TTC549 (cell line): ENCODE data around the gene OR10H1.
"Not testable (repeated sequence)": the region's sequence is repeated elsewhere in the genome, so short reads cannot be mapped to it uniquely, and the experiment has no call there.

ENCODE experiments used
- FAIRE-seq: peaks from 2 replicates; lab custom pipeline; 2012; peaks lifted over from hg19 to GRCh38; lab: Jason Lieb, UNC

OR10H1 gene

DNA sequence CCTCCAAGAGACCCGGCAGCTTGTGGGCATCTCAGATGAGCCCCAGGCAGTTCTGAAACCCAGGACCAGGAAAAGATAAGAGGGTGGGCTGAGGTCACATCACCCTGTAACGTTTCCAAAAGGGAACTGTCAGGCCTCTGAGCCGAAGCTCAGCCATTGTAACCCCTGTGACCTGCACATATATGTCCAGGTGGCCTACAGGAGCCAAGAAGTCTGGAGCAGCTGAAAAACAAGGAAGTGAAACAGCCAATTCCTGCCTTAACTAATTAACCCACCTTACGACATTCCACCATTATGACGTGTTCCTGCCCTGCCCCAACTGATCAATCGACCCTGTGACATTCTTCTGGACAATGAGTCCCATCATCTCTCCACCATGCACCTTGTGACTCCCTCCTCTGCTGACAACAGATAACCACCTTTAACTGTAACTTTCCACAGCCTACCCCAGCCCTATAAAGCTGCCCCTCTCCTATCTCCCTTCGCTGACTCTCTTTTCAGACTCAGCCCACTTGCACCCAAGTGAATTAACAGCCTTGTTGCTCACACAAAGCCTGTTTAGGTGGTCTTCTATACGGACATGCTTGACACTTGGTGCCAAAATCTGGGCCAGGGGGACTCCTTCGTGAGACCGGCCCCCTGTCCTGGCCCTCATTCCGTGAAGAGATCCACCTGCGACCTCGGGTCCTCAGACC, 13.3 kb upstream of the OR10H1 start:
- not testable (repeated sequence) for FAIRE-seq

DNA sequence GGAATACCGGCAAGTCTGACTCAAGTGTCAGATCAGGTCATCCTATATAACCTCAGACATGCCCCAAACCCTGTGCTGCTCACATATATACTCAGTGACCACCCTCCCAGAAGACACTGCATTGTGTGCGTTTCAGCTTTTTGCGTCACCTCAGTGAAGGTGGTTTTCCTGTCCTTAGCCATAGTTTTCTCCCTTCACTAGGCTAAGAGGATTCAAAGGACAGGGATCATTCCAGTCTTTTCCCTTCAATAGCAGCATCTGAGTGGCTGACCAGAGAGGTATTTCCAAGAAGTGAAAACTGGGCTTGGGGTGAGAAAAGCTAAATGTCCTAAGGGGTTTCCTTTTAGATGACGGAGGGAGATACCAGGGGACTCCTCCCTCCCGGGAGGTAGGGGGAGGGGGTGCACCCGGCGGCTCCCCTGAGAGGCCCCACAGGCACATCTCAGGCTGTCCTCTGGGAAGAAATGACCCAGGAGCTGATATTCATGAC, 12.7 kb upstream of the OR10H1 start:
- FAIRE-seq, result no peak

DNA sequence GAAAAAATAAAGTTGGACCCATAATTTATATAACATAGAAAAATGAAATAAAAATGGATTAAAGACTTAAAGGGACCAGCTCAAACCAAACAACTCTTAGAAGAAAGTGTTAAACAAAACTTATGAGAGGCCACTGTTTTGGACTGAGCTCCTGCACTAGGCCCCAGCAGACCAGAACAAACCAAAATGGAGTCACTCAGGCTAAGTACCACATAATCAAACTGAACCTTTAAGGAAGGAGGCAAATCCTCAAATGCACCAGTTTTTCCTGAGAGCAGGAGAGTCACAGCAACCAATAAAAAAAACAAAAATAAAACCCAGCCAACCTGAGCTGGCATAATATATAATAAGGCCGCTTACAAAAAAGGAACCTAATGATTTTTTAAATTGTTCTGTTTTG, 10.3 kb upstream of the OR10H1 start:
- FAIRE-seq, result no peak

DNA sequence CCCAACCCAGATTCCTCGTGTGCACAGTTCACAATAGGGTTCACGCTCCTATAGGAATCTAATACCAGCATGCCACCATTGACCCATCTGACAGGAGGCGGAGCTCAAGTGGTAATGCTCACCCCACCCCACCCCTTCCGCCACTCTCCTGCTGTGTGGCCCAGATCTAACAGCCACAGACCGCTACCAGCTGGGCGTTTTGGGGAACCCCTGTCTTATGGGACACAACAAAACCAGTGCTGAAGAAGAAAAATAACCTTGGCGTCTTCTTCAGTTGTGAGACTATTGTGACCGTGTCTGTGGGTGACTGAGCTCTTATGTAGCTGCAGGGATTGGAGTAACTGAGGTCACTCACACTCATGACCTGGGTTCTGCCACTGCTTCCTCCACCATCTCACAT, 5.2 kb upstream of the OR10H1 start:
- FAIRE-seq, result no peak

DNA sequence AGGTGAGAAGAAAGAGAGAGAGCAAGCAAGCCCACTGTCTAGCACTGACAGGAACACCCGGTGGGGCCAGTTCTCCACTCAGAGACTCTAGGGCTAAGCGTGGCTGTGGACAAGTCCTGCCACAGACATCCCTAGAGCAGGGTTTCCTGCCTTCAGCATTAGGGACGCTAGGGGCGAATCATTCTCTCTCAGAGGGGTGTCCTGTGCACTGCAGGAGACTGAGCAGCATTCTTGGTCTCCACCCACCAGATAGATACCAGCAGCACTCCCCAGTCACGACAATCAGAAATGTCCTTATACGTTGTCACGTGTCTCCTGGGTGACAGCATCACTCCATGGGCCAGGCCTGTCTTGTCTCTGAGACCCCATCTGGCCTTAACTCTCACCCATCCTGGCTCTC, 1.5 kb downstream of the OR10H1 start:
- FAIRE-seq, result no peak

DNA sequence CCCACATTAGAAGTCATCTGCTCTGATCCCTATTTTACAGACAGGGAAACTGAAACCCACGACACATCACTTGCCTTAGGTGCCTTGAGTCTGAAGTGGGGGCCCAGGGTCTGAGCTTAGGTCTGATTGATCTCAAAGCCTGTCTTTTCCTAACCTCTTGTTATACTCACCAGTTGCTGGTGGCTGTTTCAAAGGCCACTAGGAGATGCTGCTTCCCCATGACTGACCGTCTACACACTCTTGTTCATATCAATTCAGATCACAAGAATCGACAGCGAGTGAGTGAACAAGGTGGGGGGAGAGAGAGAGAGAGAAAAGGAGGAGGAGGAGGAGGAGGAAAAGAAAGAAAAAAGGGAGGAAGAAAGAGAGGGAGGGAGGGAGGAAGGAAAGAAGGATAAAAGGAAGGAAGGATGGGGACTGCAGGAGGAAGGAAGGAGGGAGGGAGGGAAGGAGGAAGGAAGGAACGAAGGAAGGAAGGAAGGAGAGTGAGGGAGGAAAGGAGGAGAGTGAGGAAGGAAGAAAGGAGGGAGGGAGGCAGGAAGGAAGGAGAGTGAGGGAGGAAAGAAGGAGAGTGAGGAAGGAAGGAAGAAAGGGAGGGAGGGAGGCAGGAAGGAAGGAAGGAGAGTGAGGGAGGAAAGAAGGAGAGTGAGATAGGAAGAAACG, 3.3 kb downstream of the OR10H1 start:
- no peak for FAIRE-seq

DNA sequence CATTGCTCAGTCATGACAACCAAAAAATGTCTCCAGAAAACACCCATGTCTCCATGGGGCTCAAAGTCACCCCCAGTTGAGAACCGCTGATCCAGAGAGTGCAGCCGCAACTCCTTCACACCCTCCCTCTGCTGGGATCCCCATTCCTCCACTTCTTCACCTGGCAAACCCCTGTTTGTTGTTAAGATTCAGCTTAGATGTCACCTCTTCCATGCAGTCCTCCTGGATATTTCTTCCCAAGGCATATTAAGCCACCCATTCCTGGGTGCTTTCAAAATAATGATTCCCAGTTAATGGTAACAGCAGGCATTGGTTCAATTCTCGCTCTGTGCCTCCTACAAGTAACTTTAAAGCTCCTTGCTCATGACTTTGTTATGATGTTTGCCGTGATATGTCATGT, 4.0 kb downstream of the OR10H1 start:
- no peak for FAIRE-seq

DNA sequence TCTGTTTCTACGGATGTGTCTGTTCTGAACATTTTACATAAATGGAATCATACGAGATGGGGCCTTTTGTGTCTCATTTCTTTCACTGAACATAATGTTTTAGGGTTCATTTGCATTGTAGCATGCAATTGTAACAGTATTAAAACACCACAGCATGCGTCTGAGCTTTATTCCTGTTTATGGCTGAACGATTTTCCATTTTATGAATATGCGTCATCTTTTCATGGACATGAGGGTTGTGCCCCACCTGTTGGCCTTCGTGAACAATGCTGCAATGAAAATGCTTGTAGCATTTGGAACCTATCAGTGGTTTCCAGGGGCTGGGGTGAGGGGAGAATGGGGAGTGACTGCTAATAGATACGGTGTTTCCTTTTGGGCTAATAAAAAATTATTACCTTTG, 5.1 kb downstream of the OR10H1 start:
- FAIRE-seq, result no peak

DNA sequence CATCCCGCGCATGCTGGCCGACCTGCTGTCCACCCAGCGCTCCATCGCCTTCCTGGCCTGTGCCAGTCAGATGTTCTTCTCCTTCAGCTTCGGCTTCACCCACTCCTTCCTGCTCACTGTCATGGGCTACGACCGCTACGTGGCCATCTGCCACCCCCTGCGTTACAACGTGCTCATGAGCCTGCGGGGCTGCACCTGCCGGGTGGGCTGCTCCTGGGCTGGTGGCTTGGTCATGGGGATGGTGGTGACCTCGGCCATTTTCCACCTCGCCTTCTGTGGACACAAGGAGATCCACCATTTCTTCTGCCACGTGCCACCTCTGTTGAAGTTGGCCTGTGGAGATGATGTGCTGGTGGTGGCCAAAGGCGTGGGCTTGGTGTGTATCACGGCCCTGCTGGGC, 21.2 kb downstream of the OR10H1 start:
- FAIRE-seq, result not testable (repeated sequence)

DNA sequence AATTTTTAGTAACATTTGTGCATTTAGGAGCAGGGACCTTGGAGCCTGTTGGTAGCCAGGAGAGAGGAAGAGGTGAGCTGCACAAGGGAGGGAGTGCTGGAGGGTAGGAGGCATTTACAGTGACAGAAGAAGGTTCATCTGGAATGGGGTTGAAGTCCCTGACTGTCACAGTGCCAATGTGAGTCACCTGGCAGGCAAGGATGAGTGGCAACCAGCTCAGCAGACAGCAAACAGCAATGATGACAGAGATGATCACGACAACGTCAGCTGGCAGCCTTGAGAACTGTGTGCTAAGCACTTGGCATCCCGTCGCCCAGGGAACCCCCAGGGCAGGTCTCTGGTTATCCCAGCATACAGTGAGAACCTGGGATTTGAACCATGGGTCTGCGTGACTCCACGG, 25.4 kb downstream of the OR10H1 start:
- FAIRE-seq, result no peak

DNA sequence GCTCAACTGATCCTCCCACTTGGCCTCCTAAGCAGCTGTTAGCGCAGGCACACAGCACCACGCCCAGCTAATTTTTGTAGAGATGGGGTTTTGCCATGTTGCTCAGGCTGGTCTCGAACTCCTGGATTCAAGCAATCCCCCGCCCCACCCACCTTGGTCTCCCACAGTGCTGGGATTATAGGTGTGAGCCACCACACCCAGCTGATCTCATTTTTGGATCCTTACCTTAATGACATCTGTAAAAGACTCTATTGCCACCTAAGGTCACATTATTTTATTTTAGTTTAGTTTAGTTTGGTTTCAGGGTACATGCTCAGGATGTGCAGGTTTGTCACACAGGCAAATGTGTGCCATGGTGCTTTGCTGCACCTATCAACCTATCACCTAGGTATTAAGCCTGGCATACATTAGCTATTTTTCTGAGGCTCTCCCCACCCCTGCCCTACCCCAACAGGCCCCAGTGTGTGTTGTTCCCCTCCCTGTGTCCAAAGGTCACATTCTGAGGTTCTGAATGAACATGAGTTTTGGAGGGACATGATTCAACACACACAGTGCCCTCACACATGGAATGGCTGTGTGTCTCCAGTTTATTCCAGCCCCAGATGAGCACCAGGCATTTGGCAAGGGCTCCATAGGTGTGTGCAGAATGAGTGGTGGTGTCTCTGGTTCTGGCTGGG, 26.7 kb downstream of the OR10H1 start:
- FAIRE-seq, result no peak

DNA sequence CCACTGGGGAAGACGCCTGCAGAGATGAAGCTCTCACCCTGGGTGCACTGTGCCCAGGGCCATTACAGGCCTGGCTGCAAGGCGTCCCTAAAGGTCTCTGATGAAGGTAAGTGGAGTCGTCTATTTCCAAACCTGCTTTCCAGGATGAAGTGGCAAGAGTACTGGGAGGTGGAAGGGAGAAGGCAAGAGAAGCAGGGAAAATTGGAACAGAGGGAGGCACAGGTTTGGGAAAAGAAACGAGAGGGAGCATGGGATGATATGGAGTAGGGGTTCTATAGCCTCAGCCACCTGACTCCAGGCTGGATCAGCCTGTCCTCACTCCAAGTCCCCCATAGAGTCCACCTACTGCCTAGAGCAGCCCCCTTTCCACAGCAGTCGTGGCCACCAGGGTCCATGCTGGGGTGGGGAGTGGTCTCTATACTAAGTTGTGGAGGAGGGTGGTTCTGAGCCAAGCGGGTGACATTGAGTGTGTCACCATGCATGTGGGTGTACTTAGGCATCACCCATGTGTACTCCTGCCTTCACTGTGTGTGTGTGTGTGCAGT, 27.8 kb downstream of the OR10H1 start, which contains the start of gene OR10H5:
Gene OR10H5 (plus strand): TSS at position 51 of the 545 bp plus-strand sequence. CDS start 6,388 bp downstream, outside the sequence.
- FAIRE-seq, result no peak

DNA sequence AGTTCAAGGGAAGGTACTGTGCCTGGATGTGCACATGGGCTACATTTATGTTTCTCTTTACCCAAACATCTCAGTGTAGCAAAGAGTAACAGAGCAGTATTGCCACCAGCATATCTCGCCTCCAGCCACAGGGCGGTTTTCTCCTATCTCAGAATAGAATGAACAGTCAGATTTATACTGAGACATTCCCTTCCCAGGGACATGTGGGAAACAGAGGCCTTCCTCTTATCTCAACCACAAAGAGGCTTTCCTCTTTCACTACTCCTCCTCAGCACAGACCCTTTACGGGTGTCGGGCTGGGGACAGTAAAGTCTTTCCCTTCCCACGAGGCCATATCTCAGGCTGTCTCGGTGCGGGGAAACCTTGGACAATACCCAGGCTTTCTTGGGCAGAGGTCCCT, 32.6 kb downstream of the OR10H1 start:
- FAIRE-seq, result not testable (repeated sequence)

DNA sequence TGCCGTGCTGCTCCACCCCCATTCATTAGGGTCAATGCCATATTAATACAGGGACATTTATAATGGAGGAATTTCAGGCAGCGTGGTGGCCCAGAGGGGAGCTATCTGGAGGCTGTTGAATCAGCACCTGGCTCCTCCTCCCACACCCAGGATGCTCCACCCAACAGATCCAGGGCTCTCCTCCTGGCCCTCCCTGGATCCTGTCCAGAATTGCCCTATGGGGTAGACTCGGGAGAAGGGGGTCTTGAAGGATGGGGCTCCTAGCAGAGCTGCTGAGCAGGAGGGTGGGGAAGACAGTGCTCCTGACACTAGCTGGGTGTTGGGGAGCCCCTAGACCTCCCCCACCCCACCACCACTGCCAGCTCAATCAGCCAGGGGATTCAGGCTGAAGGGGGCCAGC, 33.3 kb downstream of the OR10H1 start:
- no peak for FAIRE-seq

DNA sequence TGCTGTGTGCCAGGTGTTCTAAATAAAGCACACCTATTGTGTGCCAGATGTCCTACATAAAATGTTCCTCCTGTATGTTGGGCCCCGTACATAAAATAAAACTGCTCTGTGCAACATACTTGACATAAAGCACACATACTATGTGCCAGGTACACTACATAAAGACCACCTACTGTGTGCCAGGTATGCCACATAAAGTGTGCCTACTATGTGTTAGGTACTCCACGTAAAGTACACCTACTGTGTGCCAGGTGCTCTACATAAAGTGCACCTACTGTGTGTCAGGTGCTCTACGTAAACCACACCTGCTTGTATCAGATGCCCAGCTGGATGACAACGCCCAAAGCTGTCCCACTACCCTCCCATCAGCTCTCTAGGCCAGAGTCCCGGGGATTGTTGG, 33.8 kb downstream of the OR10H1 start:
- no peak for FAIRE-seq

DNA sequence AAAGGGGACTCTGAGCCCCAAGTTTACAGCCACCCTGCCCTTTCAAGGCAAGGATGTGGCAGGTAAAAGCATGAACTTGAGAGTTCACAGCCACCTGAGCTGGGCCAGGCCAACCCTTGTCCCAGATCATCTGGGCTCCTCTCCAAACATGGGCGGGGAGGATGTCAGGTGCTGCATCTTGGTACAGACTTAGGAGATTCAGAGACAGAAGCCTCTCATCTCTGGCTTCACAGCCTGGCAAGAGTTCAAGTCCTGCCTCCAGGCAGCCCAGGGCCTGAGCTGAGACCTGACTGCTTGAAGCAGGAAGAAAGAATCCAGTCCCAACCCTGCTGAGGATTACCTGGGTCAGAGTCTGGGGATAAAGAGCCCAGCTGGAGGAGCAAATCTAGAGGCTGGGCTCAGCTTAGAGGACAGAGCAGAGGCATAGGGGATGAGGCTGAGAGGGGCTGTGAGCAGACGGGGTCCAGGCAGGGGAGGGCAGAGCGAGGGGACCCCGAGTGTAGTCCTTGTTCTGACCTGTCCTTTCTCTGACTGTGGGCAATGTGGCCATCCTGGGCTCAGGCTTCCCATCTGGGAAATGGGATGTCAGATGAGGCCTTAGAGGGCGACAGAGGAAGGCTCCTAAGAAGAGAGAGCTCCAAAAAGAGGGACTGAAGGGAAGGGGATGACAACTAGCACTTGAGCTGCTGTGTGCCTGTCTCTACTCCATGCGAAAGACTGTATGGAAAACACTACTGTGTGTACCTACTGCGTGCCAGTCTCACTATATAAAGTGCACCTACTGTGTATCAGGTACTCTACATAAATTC, 34.6 kb downstream of the OR10H1 start:
- no peak for FAIRE-seq

DNA sequence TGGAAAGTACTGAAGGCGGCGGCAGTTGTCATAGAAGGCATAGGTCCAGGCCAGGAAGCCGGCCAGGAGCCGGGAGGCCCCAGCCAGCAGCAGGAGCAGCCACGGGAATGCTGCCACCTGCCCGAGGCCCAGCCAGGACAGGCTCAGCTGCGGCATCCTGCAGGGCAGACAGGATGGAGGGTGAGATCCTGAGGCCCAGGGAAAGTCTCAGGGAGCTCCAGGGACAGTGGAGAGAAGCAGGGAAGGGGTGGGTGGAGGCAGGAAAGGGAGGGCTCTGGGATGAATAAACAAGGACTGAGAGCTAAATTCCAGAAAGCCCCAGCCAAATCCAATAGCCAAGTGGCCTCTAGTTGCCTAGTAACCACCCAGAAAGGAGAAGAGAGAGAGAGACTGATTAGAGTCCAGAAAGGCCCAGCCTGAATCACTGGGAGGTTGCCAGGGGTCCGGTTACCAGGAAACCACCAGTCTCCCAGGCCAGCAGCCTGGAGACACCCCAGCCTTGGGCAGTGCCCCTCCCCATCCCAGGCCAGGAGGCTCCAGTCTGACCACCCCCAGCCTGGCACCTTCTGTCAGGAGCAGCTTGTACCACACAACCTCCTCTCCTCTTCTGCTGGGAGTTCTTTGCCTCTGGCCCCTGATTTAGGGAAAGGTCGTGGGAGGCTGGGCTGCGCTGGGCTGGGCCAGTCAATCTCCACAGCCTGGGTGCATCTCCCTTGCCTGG, 35.5 kb downstream of the OR10H1 start:
- FAIRE-seq, result no peak

DNA sequence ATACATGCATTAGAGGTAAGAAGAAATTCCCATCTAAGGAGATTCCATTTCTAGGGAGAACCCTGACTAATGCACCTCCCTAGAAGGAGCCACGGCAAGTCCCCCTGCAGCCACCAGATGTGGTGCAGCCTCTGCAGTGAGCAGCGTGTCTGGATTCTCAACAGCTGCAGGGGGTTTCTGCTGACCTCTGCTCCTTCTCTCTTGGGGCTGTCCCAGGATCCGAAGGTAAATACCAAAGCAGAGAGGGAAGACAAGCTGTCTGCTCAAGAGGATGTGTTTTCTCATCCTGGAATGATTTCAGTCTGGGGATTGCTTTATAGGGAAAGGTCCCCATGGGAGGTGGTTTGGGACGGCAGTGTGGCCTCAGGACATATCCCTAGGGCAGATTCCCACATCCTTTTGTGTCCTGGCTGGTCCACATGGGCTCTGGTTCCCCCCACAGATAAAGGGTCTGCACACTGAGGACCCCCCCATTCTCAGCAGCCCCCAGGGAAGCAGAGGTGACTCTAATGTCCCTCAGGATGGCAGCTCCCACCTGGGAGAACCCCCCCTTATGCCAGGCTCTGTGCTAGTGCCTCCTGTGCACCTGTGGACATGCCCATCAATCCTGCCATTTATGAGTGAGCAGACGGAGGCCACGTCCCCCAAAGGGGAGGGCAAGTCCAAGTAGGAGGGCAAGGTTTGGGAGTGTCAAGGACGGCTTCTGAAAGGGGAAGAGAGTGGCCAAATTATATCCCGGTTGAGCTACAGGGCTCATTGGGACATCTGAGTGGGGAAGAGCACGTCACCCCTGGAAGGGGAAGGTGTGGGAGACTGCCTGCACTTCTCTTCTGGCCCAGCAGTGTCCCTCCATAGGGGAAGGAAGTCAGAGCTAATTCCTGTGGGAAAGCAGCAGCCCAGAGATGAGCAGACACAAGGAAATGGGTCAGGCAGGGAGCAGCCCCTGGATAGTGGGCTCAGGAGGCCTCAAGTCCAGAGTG, 38.2 kb downstream of the OR10H1 start:
- FAIRE-seq, result no peak

DNA sequence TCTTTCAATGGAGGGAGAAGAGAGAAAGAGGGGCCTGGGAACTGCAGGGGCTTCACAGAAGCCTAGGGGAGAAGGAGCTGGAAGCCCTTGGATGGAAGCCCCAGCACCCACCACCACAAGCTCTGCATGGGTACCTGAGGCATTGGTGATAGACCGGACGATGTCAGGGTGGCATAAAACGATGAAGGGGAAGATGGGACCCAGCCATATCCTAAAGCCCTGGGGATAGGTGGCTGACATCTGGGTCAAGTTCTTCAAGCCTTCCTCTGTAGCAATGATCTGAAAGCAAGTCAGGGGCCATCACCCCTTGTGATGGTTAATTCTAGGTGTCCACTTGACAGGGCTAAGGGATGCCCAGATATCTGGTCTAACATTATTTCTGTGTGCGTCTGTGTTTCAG, 39.2 kb downstream of the OR10H1 start:
- no peak for FAIRE-seq

DNA sequence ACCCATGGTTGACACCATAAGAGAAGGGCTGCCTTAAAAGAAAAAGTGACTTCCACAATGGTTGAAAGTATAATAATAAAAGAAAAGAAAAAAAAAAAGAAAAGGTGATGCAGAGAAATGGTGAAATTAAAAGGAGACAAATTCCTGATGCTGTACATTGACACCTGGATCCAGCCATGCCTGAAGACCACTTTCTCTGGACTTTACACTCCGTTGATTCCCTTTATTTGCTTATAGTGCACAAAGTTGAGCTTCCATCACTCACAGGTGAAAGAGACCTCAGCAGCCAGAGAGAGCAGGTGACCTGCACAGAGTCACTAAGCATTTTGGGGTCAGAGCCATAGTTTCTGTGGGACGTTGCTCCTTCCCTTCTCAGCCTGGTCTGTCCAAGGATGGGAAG, 40.2 kb downstream of the OR10H1 start:
- FAIRE-seq, result no peak
